SKM-1 (cell line): Measurements from ENCODE around the gene TTC38.
"Not testable (repeated sequence)": the region's sequence is repeated elsewhere in the genome, so short reads cannot be mapped to it uniquely, and the experiment has no call there.

Experiments
- DNase-seq: peaks from one replicate; lab custom pipeline; 2025; ENCODE audit not compliant: unreplicated experiment; lab: John Stamatoyannopoulos, UW

Gene TTC38

DNA sequence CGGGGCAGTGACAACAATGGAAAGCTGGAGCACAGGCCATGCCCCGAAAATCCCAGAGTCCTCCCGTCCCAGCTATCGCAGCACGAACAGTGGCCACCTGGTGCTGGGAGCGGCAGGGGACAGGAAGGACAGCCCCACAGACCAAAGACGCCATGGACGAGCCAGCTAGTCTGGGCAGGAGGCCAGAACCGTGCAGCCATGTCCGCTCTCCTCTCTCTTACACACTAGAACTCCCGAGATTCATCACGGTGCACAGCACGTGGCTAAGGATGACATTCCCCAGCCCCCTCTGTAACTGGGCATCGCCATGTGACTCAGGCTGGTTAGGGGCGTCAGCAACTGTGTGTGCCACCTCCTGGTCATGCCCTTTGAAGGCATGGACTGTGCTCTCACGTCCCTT is 22.3 kb upstream of the TTC38 start:
- no peak for DNase-seq

GRCh38 chr22:46246178-46246577 is 21.6 kb upstream of the TTC38 start:
- DNase-seq = no peak

DNA sequence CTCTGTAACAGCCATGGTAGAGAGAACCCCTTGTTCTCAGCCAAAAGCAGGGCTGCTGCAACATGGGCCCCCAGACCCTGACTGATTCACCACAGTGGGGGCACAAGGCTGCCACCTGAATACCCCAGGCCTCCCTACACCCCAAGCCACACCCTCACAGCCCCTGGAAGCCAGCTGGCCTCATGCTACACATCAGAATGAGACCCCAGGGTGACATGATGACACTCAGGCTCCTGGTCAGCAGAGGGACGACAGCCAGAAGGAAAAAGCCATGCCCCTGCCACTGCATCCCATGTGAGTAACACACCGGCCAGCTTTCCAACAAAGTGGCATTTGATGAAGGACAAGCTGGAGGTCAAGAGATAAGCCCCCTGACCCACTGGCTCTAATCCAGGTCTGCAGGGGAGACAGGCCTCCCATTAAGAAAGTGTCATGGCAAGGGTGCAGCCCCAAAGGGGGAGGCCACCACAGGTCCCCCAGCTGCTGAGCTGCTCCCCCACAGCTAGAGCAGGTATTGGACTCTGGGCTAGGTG is 20.3 kb upstream of the TTC38 start:
- DNase-seq = no peak

DNA sequence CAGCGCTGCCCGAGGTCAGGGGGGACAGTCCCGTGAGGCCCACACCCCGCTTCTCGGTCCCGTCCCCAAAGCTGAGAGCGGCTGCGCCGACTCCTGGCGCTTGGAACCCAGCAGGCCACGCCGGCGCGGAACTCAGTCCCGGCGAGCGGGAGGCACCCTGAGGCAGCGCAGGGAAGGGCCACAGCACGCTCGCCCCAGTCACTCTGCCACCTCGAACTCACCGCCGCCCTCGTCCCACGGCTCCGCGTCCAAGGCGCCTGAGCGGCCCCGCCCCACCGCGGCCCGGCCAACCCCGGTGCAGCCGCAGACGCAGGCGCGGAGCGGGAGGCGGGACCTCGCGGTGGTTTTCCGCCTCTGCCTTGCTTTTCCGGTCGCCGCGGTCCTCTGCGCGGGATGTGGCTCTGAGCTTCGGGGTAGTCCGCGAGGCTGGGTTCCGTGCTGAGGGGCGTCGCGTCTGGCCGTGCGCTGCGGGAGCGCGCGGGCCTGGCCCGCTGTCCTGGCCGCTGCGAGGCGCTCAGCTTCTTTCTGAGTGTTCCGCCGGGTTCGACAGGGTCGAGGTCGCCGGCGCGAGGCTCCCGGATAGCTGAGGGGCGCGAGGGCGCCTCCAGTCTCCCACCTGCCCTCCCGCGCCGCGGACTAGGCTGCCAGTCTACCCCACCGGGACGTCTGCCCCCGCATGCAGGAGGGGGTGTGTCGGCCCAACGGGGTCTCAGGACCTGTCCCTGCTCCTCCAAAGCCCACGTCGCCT is 17.6 kb upstream of the TTC38 start, which contains the start of gene CDPF1:
Gene CDPF1 (minus strand): TSS at position 259 of the 748 bp plus-strand sequence. CDS start 2,009 bp downstream, outside the sequence.
- peak; percentile 63 for DNase-seq

DNA sequence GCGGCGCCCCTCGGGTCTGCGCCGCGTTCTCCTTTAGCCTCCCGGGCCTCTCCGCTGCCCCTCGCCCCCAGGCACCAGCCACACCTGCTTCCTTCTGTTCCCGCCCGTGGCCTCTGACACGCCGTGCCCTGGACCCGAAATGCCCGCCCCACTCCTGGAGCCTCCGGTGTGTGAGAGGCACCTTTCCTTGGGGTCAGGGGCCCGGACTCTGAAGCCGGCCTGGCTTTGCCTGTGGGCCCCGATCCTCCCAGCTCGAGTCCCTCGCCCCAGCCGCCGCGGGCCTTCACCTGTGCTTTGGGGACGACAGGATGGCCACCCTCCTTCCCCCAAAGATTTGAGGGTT is 17.1 kb upstream of the TTC38 start:
- DNase-seq = no peak

- DNase-seq = no peak
These were observed 16.5 kb upstream of the TTC38 start for GRCh38 chr22:46251266-46251665.

DNA sequence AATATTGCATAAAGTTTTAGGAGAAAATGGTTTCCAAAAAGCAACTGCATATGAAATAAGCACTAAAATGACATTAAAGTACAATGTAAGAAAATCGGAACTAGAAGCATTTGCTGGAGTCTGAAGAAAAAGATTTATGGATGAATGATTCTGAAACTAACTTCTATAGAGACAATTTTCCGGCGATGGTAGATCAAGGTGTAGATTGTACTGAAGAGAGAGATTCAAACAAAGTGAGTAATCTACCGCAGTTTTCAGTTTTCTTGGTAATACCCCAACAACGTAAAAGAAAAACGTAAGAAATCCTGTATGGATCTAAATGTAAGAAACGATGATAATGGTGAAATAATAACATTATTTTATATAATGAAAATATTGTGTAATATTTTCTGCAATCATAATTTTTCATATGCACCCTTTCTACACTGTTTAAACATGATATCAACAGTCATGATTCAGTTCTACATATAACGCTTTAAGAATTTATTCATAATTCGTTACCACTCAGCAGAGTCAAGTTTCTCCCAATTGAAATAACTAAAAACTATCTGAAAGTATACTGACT is 15.9 kb upstream of the TTC38 start:
- DNase-seq = no peak

DNA sequence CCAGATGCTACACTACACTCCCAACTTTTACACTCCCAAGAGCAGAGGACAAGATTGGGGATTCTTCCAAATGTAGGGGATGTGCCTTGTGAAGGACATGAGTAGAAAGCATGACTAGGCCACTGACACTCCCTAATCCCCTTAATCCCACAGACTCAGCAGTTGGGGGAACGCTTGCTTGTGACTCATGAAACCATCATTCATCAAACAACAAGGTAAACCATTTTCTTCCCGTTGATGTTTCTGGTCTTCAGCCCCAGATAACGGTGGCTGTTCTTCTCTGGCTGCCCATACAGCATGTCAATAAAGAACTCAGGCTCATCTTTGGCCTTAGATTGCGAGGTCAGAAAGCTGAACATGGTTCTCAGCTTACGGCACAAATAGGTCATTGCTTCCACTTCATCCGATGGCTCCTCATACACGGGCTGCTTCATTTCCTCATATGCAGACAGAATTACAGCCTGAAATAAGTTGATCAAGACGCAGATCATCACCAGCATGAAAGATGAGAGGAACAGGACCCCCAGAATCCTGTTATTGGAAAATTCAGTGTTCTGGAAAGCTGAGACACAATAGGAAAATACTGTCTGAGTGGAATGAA is 11.3 kb upstream of the TTC38 start:
- no peak for DNase-seq

- no peak for DNase-seq
These were observed 8.4 kb upstream of the TTC38 start for GRCh38 chr22:46259374-46259773.

DNA sequence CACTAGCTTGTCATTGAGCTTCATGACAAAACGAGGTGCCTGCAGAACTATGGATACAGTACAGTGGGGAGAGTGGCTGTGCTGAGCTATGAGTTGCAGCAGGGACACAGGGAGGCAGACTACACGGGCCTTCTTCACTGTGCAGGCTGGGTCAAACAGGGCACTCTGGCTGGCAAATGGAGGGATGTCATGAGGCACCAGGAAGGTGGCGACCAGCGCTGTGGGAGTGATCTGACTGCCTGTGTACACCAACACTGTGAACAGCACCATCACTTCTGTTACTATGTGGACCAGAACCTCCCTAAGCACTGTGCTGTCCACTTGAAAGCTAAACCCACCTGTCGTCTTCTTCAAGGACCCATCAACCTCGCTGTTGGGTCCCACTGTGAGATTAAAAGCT is 7.8 kb upstream of the TTC38 start:
- DNase-seq = no peak

DNA sequence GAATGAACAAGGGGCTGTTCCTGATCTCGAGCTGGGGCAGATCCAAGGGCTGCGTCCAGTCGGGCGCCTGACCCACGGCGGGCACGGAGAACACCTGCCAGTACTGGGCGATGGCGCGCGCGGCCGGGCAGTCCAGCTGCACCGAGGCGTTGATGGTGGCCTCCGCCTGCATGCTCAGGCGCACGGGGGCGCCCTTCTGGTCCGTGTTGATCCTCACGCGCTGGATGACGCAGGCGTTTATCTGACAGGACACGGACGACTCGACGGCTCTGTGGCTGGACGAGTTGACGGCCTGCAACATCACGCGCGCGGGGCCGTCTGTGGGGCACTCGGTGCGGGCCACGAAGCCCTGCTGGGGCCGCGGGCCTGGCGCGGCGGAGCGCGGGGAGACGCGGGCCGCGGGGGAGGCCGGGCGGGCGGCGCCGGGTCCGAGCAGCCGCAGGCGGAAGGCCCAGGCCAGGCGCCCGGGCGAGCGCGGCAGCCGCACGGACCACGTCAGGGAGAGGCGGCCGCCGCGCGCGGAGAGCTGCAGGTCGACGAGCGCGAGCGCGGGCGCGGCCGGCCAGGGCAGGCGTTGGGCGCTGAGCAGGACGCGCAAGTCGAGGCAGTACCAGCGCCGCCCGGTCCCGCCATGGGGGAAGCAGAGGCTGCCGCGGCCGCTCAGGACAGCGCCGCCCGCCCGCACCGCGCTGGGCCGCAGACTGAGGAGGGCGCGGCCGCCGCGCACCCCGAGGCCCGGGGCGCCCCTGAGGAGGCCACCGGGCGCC is 5.2 kb upstream of the TTC38 start:
- DNase-seq = no peak

DNA sequence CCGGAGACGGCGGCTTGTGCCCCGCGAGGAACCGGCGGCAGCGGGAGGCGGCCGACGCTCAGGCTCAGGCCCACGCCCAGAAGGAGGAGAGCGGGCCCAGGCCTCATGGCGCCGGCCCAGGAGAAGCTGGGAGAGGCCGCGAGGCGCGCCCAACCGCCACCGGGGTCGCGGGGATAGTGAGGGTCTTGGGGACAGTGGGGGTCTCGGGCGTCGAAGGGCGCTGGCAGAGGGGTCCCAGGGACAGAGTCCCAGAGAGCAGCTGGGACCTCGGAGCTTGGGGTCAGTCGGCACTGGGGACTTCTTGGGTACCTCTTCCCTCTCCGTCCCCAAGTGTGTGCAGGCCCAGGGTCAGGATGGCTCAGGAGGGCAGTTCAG is 4.6 kb upstream of the TTC38 start, which contains the start of gene PKDREJ:
Gene PKDREJ (minus strand): TSS at position 128 of the 375 bp plus-strand sequence. CDS start 21 bp downstream, at position 107.
- DNase-seq = no peak

DNA sequence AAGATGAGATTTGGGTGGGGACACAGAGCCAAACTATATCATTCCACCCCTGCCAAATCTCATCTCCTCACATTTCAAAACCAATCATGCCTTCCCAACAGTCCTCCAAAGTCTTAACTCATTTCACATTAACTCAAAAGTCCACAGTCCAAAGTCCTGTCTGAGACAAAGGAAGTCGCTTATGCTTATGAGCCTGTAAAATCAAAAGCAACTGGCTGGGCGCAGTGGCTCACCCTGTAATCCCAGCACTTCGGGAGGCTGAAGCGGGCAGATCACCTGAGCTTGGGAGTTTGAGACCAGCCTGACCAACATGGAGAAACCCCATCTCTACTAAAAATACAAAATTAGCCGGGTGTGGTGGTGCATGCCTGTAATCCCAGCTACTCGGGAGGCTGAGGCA is 3.3 kb upstream of the TTC38 start:
- DNase-seq = not testable (repeated sequence)

DNA sequence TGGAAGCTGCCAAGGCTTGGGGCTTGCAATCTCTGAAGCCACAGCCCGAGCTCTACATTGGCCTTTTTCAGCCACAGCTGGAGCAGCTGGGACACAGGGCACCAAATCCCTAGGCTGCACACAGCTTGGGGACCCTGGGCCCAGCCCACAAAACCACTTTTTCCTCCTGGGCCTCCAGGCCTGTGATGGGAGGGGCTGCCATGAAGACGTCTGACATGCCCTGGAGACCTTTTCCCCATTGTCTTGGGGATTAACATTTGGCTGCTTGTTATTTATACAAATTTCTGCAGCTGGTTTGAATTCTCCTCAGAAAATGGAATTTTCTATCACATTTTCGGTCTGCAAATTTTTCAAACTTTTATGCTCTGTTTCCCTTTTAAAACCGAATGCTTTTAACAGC is 2.2 kb upstream of the TTC38 start:
- DNase-seq = not testable (repeated sequence)

- no peak for DNase-seq
These were observed 1.8 kb downstream of the TTC38 start for GRCh38 chr22:46269564-46269963.

DNA sequence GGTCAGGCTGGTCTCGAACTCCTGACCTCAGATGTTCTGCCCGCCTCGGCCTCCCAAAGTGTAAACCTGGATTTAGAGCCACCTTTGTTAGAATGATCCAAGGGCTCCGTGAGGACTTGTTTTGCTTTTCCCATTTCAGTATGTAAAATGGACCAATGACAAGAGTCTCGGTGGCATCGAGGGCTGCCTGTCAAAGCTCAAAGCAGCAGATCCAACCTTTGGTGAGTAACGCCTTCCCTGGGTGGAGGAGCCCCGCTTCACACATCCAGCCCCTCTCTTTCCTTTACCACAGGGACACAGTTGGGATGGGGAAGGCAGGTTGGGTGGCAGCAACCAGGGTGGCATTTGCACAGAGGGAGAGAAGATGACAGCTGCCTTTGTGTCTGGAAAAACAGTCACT is 4.4 kb downstream of the TTC38 start:
- no peak for DNase-seq

GRCh38 chr22:46272762-46273431 is 5.1 kb downstream of the TTC38 start:
- DNase-seq = no peak

GRCh38 chr22:46273432-46274148 is 5.8 kb downstream of the TTC38 start:
- DNase-seq = no peak

DNA sequence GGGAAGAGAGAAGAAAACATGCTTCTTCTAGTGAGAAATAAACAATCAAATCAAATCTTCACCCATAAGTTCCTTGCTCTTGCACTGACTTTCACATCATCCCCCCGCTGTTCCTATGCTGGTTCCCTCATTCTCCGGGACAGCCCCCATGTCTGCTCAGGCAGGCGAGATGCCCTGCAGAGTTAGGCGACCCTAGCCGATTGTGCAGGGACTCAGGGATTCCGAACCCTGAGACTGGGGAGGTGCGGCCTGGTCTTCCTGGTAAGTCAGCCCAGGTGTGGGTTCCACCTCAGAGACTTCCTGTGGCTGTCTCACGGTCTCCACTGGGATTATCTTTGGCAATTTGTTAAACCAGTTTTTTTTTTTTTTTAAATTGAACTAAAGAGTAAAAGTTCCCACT is 6.6 kb downstream of the TTC38 start:
- no peak for DNase-seq

GRCh38 chr22:46275455-46276122 is 7.8 kb downstream of the TTC38 start:
- no peak for DNase-seq
